ENCODE results near the gene CROCC.
"Not testable (repeated sequence)": the region's sequence is repeated elsewhere in the genome, so short reads cannot be mapped to it uniquely, and the experiment has no call there.

The CROCC gene

DNA sequence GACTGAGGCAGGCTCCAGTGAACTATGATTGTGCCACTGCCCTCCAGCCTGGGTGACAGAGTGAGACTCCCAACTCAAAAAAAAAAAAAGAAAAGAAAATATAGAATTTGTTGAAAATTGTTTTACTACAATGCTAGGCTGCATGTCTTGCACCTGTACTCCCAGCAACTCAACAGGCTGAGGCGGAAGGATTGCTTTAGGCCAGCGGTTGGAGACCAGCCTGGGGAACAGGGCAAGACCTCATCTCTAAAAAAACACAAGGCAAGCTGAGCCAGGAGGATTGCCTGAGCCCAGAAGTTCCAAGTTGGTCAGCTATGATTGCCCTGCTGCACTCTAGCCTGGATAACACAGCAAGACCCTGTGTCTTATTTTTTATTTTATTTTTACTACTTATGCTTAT is 22.7 kb upstream of the CROCC start:
- not testable (repeated sequence) for H3K9me3 ChIP-seq; DNase-seq; H3K4me1 ChIP-seq; H3K4me3 ChIP-seq (ENCODE audit: low read depth, low read length); H3K27me3 ChIP-seq; H3K36me3 ChIP-seq

DNA sequence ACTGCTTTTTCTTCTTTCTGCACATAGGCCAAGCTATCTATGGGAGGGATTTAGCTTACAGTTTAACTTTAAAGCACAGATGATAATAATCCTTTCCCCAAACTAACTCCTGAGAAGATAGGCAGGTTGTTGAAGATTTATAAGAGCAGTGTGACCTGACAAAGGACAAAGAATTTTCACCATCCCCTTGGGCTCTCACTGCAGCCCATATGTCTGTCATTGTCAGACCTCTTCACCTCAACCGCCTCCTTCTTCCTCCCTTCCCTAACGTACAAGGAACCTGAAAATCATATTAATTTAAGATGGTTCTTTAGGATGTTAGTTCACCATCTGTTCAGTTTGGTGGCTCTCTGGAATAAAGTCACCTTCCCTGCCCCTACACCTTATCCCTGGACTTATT is 21.0 kb upstream of the CROCC start:
- no peaks in the 10 kb centered on the region for H3K27me3 ChIP-seq
- H3K36me3 ChIP-seq: no peaks in the 10 kb centered on the region
- H3K4me3 ChIP-seq (ENCODE audit: low read depth, low read length): no peak overlapping the region
- no peak for DNase-seq
- H3K4me1 ChIP-seq: 0 out of 2 replicates have a peak, but pooled peaks cover 4% of the 10 kb centered on the region
- H3K9me3 ChIP-seq: no peaks in the 10 kb centered on the region
- TF ChIP-seq CTCF (IDR thresholded peaks at IDR 0.05; ENCODE audit: low read depth, low read length): no peak

GRCh38 chr1:16901371-16901770 is 20.4 kb upstream of the CROCC start:
- not testable (repeated sequence) for DNase-seq; H3K36me3 ChIP-seq; H3K4me1 ChIP-seq; H3K9me3 ChIP-seq; H3K4me3 ChIP-seq (ENCODE audit: low read depth, low read length); H3K27me3 ChIP-seq

GRCh38 chr1:16903054-16903453 is 18.7 kb upstream of the CROCC start:
- DNase-seq: no peak
- no peak for TF ChIP-seq CTCF (IDR thresholded peaks at IDR 0.05; ENCODE audit: low read depth, low read length)

DNA sequence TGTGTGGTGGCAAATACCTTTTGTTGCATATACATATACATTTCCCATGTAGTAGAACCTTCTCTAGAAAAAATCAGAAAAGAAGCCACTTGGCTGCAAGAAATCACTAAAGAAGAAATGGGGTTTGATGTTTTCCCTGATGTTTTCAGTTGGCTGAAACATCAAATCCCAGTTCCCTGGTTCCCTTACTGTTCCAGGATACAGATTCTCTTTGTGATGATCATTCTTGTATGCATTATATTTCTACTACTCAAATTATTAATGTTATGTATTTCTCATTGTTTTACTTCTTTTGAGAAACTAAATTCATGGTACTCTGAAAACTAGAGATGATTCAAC is 18.3 kb upstream of the CROCC start:
- no peak for TF ChIP-seq CTCF (IDR thresholded peaks at IDR 0.05; ENCODE audit: low read depth, low read length)
- Histone ChIP-seq H3K36me3 (no peaks in the 10 kb centered on the region), H3K4me3 (ENCODE audit: low read depth, low read length) (peak overlapping the region; percentile 61), H3K27me3 (no peaks in the 10 kb centered on the region), H3K4me1 (0 out of 2 replicates have a peak, but pooled peaks cover 4% of the 10 kb centered on the region), H3K9me3 (no peaks in the 10 kb centered on the region)
- DNase-seq: no peak

More at GRCh38 chr1:16903054-16903453, 18.7 kb upstream of the CROCC start:
- Histone ChIP-seq H3K36me3 (no peaks in the 10 kb centered on the region), H3K9me3 (no peaks in the 10 kb centered on the region), H3K4me3 (ENCODE audit: low read depth, low read length) (no peak overlapping the region), H3K27me3 (no peaks in the 10 kb centered on the region), H3K4me1 (0 out of 2 replicates have a peak, but pooled peaks cover 4% of the 10 kb centered on the region)

GRCh38 chr1:16904560-16905109 is 17.1 kb upstream of the CROCC start:
- no peaks in the 10 kb centered on the region for H3K27me3 ChIP-seq

More at GRCh38 chr1:16904560-16905109, 17.1 kb upstream of the CROCC start:
- TF ChIP-seq CTCF (IDR thresholded peaks at IDR 0.05; ENCODE audit: low read depth, low read length): no peak
- Histone ChIP-seq H3K9me3 (no peaks in the 10 kb centered on the region), H3K4me1 (0 out of 2 replicates have a peak, but pooled peaks cover 4% of the 10 kb centered on the region), H3K36me3 (no peaks in the 10 kb centered on the region), H3K4me3 (ENCODE audit: low read depth, low read length) (peak overlapping the region; percentile 61)
- peak; percentile 92 for DNase-seq
